NT2/D1 (cell line): ENCODE data around the gene RSU1.

Source experiments
- SUZ12 ChIP-seq: IDR thresholded peaks from 2 replicates; pipeline ENCODE4 v1.6.1; 2011; ENCODE audit not compliant: insufficient read length, insufficient read depth; ENCODE audit errors: extremely low read depth
- YY1 ChIP-seq: IDR thresholded peaks from 2 replicates; pipeline ENCODE4 v1.6.1; 2011; ENCODE audit not compliant: insufficient read length, insufficient read depth
- ZNF274 ChIP-seq: IDR thresholded peaks from 2 replicates; pipeline ENCODE4 v1.6.1; 2011; ENCODE audit warnings: mild to moderate bottlenecking, low read depth, low read length

- no peak for TF ChIP-seq ZNF274
- TF ChIP-seq SUZ12, result no peak
- TF ChIP-seq YY1, result no peak
Measured at GRCh38 chr10:16717622-16718395, 99.4 kb downstream of the RSU1 start.
